A673 (cell line): Measurements from ENCODE around the gene CSNK2A1. TPM values are rescaled to one million over a fixed set of nuclear protein-coding genes. Genes with fewer than 3 reads are reported as not detected.

ENCODE experiments used
- BruUV-seq: library from RNA; stranded (reverse); fragments of 400-500 nt; replicated peaks from 2 replicates; lab custom pipeline; 2021; lab: Mats Ljungman, UMichigan
- CTCF ChIA-PET: fragments of 300-600 bp; sonication (Branson Sonifier 250); formaldehyde crosslinking; loops from one replicate; lab custom pipeline; 2022; ENCODE audit warnings: antibody characterized with exemption; lab: Charles Lee
- POLR2A ChIA-PET: fragments of 300-600 bp; sonication (Branson Sonifier 250); formaldehyde crosslinking; loops from one replicate; lab custom pipeline; 2022; ENCODE audit warnings: antibody characterized with exemption; ENCODE audit not compliant: low non-redundant PET; lab: Charles Lee
- DNase-seq: peaks from one replicate; pipeline ENCODE4 v3.0.0-alpha.2; 2015; ENCODE audit warnings: low spot score
- H3K27ac ChIP-seq: fragments of 200-600 bp; sonication (generic); 2 replicates; pipeline ENCODE4 v1.5.1; 2016; ENCODE audit warnings: mixed run types, low read depth, mild to moderate bottlenecking, mixed read lengths, antibody characterized with exemption, low read length; ENCODE audit not compliant: poor library complexity, severe bottlenecking
- H3K27me3 ChIP-seq: fragments of 200-600 bp; sonication (generic); replicated peaks from 2 replicates; pipeline ENCODE4 v1.6.1; 2017; ENCODE audit warnings: mixed run types, low read depth, mild to moderate bottlenecking, mixed read lengths, antibody characterized with exemption, low read length; ENCODE audit not compliant: insufficient read depth, poor library complexity
- H3K36me3 ChIP-seq: fragments of 200-600 bp; sonication (generic); 2 replicates; pipeline ENCODE4 v1.6.1; 2016; ENCODE audit warnings: mixed run types, mild to moderate bottlenecking, mixed read lengths, antibody characterized with exemption, low read length; ENCODE audit not compliant: insufficient read depth, poor library complexity, severe bottlenecking
- H3K4me1 ChIP-seq: fragments of 200-600 bp; sonication (generic); 2 replicates; pipeline ENCODE4 v1.6.1; 2017; ENCODE audit warnings: mixed run types, mild to moderate bottlenecking, mixed read lengths, antibody characterized with exemption, low read length; ENCODE audit not compliant: insufficient read depth, poor library complexity, severe bottlenecking
- H3K4me3 ChIP-seq: fragments of 200-600 bp; sonication (generic); 2 replicates; pipeline ENCODE4 v1.5.1; 2016; ENCODE audit warnings: low read depth, mixed run types, mild to moderate bottlenecking, mixed read lengths, low read length; ENCODE audit not compliant: poor library complexity, severe bottlenecking
- H3K9me3 ChIP-seq: fragments of 200-600 bp; sonication (generic); 2 replicates; pipeline ENCODE4 v1.6.1; 2016; ENCODE audit warnings: mixed run types, low read depth, mild to moderate bottlenecking, mixed read lengths, antibody characterized with exemption, low read length; ENCODE audit not compliant: poor library complexity, severe bottlenecking
- EZH2 ChIP-seq: fragments of 200-600 bp; sonication (generic); IDR thresholded peaks from 2 replicates; pipeline ENCODE4 v1.6.1; 2017; ENCODE audit warnings: borderline replicate concordance, low read depth, mild to moderate bottlenecking, mixed read lengths, antibody characterized with exemption, low read length; ENCODE audit not compliant: poor library complexity, severe bottlenecking
- intact Hi-C: fragments of 100-400 bp; cut with micrococcal nuclease; formaldehyde crosslinking; loops from one replicate; pipeline ENCODE4 v1.10.0; 2022; ENCODE audit not compliant: unreplicated experiment
- total RNA-seq: library from RNA; stranded (reverse); gene quantifications from 2 replicates; pipeline ENCODE4 v1.2.3, GENCODE V29; 2021
- TF ChIP-seq, protein P1 (sequence below): fragments of 300-800, 200-600 bp; sonication (generic); conservative IDR thresholded peaks from 2 replicates; pipeline ENCODE4 v1.5.1; 2017; ENCODE audit warnings: low read depth, mild to moderate bottlenecking, antibody characterized with exemption, low read length, moderate library complexity, mixed read lengths

Gene CSNK2A1
- total RNA-seq, 1 experiment from 2014 or later: 233 TPM

- Histone ChIP-seq H3K4me1 (no peaks in the 10 kb centered on the region), H3K27me3 (no peaks in the 10 kb centered on the region), H3K4me3 (no peak overlapping the region), H3K9me3 (no peaks in the 10 kb centered on the region), H3K27ac (no peak overlapping the region), H3K36me3 (peaks cover 91% of the 10 kb centered on the region)
- TF ChIP-seq EZH2: no peak
- TF ChIP-seq, protein P1, sequence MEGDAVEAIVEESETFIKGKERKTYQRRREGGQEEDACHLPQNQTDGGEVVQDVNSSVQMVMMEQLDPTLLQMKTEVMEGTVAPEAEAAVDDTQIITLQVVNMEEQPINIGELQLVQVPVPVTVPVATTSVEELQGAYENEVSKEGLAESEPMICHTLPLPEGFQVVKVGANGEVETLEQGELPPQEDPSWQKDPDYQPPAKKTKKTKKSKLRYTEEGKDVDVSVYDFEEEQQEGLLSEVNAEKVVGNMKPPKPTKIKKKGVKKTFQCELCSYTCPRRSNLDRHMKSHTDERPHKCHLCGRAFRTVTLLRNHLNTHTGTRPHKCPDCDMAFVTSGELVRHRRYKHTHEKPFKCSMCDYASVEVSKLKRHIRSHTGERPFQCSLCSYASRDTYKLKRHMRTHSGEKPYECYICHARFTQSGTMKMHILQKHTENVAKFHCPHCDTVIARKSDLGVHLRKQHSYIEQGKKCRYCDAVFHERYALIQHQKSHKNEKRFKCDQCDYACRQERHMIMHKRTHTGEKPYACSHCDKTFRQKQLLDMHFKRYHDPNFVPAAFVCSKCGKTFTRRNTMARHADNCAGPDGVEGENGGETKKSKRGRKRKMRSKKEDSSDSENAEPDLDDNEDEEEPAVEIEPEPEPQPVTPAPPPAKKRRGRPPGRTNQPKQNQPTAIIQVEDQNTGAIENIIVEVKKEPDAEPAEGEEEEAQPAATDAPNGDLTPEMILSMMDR: no peak
- POLR2A ChIA-PET: no interaction called here
- BruUV-seq: no TSS peak
- no peak for DNase-seq
- intact Hi-C loops: no loop called here
- CTCF ChIA-PET: no interaction called here
These were observed 55.9 kb downstream of the CSNK2A1 start for GRCh38 chr20:487655-488054.

- BruUV-seq: no TSS peak
- ChIA-PET CTCF (interaction anchor here (0.5 kb wide), 1 partner anchor 18 kb away, joined by 6 read pairs; no protein-coding TSS in a partner anchor), POLR2A (no interaction called here)
- TF ChIP-seq, protein P1: no peak
- no peak for TF ChIP-seq EZH2
- no peaks in the 10 kb centered on the region for H3K9me3 ChIP-seq
- H3K4me3 ChIP-seq: no peak overlapping the region
- no peaks in the 10 kb centered on the region for H3K27me3 ChIP-seq
- no peak overlapping the region for H3K27ac ChIP-seq
- intact Hi-C loops: no loop called here
- no peak for DNase-seq
- peaks cover 87% of the 10 kb centered on the region for H3K36me3 ChIP-seq
- H3K4me1 ChIP-seq: no peaks in the 10 kb centered on the region
These were observed 59.6 kb downstream of the CSNK2A1 start for GRCh38 chr20:483815-484644.

DNA sequence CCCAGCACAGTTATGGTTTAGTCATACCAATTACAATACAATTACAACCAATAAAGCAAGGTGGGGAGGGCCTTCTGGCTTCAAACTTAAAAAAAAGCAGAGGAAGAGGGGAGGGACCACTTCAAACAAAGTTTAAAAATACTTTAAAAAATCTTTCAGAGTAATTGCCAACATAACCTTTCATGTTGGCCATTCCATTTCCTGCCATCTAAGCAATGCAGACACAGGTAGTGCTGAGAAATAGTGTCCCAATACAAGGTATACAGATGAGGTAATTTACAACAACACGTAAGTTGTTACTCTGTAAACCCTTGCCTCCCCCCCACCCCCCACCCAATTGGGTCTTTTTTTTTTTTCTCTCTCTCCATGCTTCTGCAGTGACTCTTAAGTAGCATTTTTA is 62.4 kb downstream of the CSNK2A1 start:
- H3K4me3 ChIP-seq: no peak overlapping the region
- no peak for TF ChIP-seq EZH2
- TF ChIP-seq, protein P1: no peak
- no TSS peak for BruUV-seq
- ChIA-PET POLR2A (interaction anchor here (0.5 kb wide), 1 partner anchor 51 kb away, joined by 9 read pairs; no protein-coding TSS in a partner anchor), CTCF (no interaction called here)
- H3K27me3 ChIP-seq: no peaks in the 10 kb centered on the region
- no peaks in the 10 kb centered on the region for H3K9me3 ChIP-seq
- intact Hi-C loops: no loop called here
- H3K36me3 ChIP-seq: peaks cover 77% of the 10 kb centered on the region
- peaks cover 3% of the 10 kb centered on the region for H3K4me1 ChIP-seq
- H3K27ac ChIP-seq: no peak overlapping the region
- DNase-seq: no peak
